Measurements from ENCODE around the gene CCDC83. TPM values are rescaled to one million over a fixed set of nuclear protein-coding genes. Genes with fewer than 3 reads are reported as not detected.

Gene CCDC83
- total and polyA plus RNA-seq, 2 donors (not counting 3 experiments of a cell fraction or from before 2014, with no cell fraction given): not detected

DNA sequence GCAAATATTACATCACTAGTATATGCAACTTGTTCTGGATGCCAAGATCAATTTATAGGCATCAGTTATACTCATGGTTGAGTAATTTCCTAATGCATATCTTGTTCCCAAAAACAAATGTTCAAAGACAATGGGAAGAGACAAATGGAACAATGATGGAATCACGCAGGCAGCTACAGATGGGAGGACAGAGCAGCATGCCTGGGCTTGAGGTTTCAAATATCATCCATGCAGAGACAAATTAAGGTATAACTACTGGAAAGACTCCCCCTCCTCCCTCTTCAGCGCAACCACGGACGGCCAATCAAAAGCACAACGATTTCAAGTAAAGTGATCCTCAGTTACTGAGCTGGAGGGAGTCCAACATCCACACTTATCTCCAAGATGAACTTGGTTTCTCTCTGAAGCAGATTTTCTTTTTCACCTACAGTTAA, 106.8 kb downstream of the CCDC83 start:
- intact Hi-C loops (cut with micrococcal nuclease) (loop anchor here (2.0 kb wide), 1 partner anchor 13 kb away; no protein-coding TSS in a partner anchor), dilution Hi-C loops (cut with MboI; ENCODE audit: extremely low pct_ligation_motif_present, low sequenced_read_pairs) (no loop called here)
- DNase-seq (ENCODE audit: low read depth, low spot score) (peak; percentile 75), FAIRE-seq (peak; percentile 50)
- H3K4me2 ChIP-seq (ENCODE audit: insufficient read depth, low read length): peak overlapping the region; percentile 9
- BruUV-seq (replicated peaks): no TSS peak
- no peaks in the 10 kb centered on the region for H4K20me1 ChIP-seq (replicated peaks; ENCODE audit: control insufficient read depth, extremely low read depth, insufficient read depth, low read length)
- peaks cover 23% of the 10 kb centered on the region for H3K4me1 ChIP-seq (ENCODE audit: control insufficient read depth, extremely low read depth, insufficient read depth, low read length)
- no peaks in the 10 kb centered on the region for H3K9me1 ChIP-seq (replicated peaks; ENCODE audit: control insufficient read depth, extremely low read depth, insufficient read depth, low read length)
- peaks cover 7 to 22% of the 10 kb centered on the region in 2 experiments for H3K36me3 ChIP-seq (ENCODE audit: control insufficient read depth in 2 of 2, extremely low read depth in 1 of 2, insufficient read depth in 2 of 2, low read length in 2 of 2)
- no peaks in the 10 kb centered on the region for H3K9me3 ChIP-seq (replicated peaks; ENCODE audit: control insufficient read depth, insufficient read depth, low read length)
- POLR2A ChIA-PET: interaction anchor here (1.3 kb wide), 1 partner anchor 212 kb away, joined by 3 read pairs; no protein-coding TSS in a partner anchor
- H3K4me3 ChIP-seq (replicated peaks in 1 of 3; ENCODE audit: insufficient read depth in 1 of 3, low read depth in 1 of 3, low read length in 3 of 3): no peak overlapping the region
- CTCF ChIA-PET: interaction anchor here (0.7 to 3.0 kb wide), 7 partner anchors 11 to 257 kb away, joined by 3 to 7 read pairs (median 4); no protein-coding TSS in a partner anchor
- no peak overlapping the region for H2AFZ ChIP-seq (ENCODE audit: low read depth, low read length)
- TF ChIP-seq FOS (IDR thresholded peaks at IDR 0.05; ENCODE audit: borderline replicate concordance, insufficient read depth, low read length) (peak; percentile 63), POLR2AphosphoS5 (IDR thresholded peaks at IDR 0.05; ENCODE audit: insufficient read depth, low read depth, low read length) (peak; percentile 43), CTCF (IDR thresholded peaks at IDR 0.05; ENCODE audit: extremely low read depth in 1 of 2, insufficient read depth in 1 of 2, low read depth in 1 of 2, low read length in 2 of 2) (no peak), GATA2 (IDR thresholded peaks at IDR 0.05; ENCODE audit: insufficient read depth, insufficient read length, low read depth, low read length) (peak; percentile 57), JUN (IDR thresholded peaks at IDR 0.05; ENCODE audit: borderline replicate concordance, insufficient read depth, insufficient read length, low read depth) (peak; percentile 70)
- no peak overlapping the region for H3K9ac ChIP-seq (replicated peaks; ENCODE audit: extremely low read depth, insufficient read depth, low read length)
- H3K79me2 ChIP-seq (ENCODE audit: control insufficient read depth, insufficient read depth, low read length): peaks cover 23% of the 10 kb centered on the region
- H3K27ac ChIP-seq (ENCODE audit: insufficient read depth, low read depth, low read length): peak overlapping the region; percentile 51
- no peaks in the 10 kb centered on the region for H3K27me3 ChIP-seq (ENCODE audit: control insufficient read depth in 2 of 2, insufficient read depth in 2 of 2, low read length in 2 of 2)

Measured in endothelial cell of umbilical vein (primary cell).